Measurements from ENCODE around the gene C14orf119.

C14orf119 gene

GRCh38 chr14:23113431-23114119, 18.3 kb downstream of the C14orf119 start:
- Histone ChIP-seq H3K27ac (ENCODE audit: low read length, poor library complexity, severe bottlenecking) (no peak overlapping the region), H3K4me1 (ENCODE audit: control insufficient read depth, insufficient read depth, low read depth, low read length) (peaks cover 30% of the 10 kb centered on the region), H2BK120ac (ENCODE audit: low read depth, low read length) (peak overlapping the region; percentile 78), H2BK5ac (ENCODE audit: low read depth, low read length, poor library complexity, severe bottlenecking) (no peak overlapping the region), H3K9me3 (ENCODE audit: control insufficient read depth, low read length) (no peaks in the 10 kb centered on the region), H3K4me2 (ENCODE audit: low read length, poor library complexity, severe bottlenecking) (no peak overlapping the region), H3K79me1 (replicated peaks; ENCODE audit: low read length, poor library complexity, severe bottlenecking) (no peaks in the 10 kb centered on the region), H4K8ac (ENCODE audit: low read length) (peak overlapping the region; percentile 87), H3K9ac (ENCODE audit: low read length) (peak overlapping the region; percentile 52), H2AK5ac (ENCODE audit: low read length, severe bottlenecking) (peak overlapping the region; percentile 41), H3K27me3 (ENCODE audit: control insufficient read depth in 1 of 2, insufficient read depth in 1 of 2, low read length in 2 of 2) (peaks cover 3 to 4% of the 10 kb centered on the region in 2 experiments), H2BK12ac (ENCODE audit: low read length in 2 of 2) (peak overlapping the region in 1 of 2 experiments; percentile 70), H2BK15ac (ENCODE audit: low read depth, poor library complexity, severe bottlenecking) (peak overlapping the region; percentile 91), H3K4me3 (ENCODE audit: insufficient read depth in 1 of 2, low read depth in 1 of 2, low read length in 2 of 2) (no peak overlapping the region), H3K23ac (ENCODE audit: low read length in 2 of 2) (no peak overlapping the region), H4K91ac (ENCODE audit: low read length) (peak overlapping the region; percentile 78), H3K18ac (ENCODE audit: low read depth in 1 of 2, low read length in 2 of 2) (peak overlapping the region; percentile 13 to 80), H3K4ac (ENCODE audit: low read depth in 1 of 2, low read length in 2 of 2) (peak overlapping the region; percentile 49 to 73), H3K36me3 (ENCODE audit: control insufficient read depth in 1 of 2, insufficient read depth in 2 of 2, low read depth in 1 of 2, low read length in 2 of 2) (no peaks in the 10 kb centered on the region), H2AFZ (ENCODE audit: low read depth, low read length) (peak overlapping the region; percentile 3), H3K14ac (ENCODE audit: low read length in 2 of 2) (no peak overlapping the region)
- 85% methylated on average over 3 of the region's 10 CpGs for WGBS
- DNase-seq = peak; percentile 35

GRCh38 chr14:23114120-23114458, 18.8 kb downstream of the C14orf119 start:
- Histone ChIP-seq H3K27ac (ENCODE audit: low read length, poor library complexity, severe bottlenecking) (no peak overlapping the region), H3K18ac (ENCODE audit: low read depth in 1 of 2, low read length in 2 of 2) (peak overlapping the region; percentile 13 to 72)
- 77% methylated on average over 4 of the region's 5 CpGs for WGBS

DNA sequence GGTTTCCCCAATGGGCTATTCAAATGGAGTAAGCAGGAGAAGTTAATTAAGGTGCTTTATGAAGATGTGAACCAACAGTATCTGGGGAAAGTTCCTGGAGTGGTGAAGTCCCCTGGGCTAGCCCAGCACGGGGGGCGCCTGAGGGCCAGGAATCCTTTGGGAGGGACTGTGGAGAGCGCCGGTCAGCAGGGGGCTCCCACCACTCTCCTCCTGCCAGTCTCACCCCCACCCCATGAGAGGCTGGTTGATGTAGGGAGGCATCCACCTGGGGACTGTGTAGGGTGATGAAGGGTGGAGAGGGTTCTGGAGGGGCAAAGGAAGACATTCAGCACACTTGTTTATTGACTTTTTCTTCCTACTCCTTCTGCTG, 19.3 kb downstream of the C14orf119 start:
- Histone ChIP-seq H2BK120ac (ENCODE audit: low read depth, low read length) (peak overlapping the region; percentile 78), H3K4me3 (ENCODE audit: insufficient read depth in 1 of 2, low read depth in 1 of 2, low read length in 2 of 2) (peak overlapping the region in 1 of 2 experiments; percentile 42), H3K27me3 (ENCODE audit: control insufficient read depth in 1 of 2, insufficient read depth in 1 of 2, low read length in 2 of 2) (peaks cover 3 to 4% of the 10 kb centered on the region in 2 experiments), H3K23ac (ENCODE audit: low read length in 2 of 2) (no peak overlapping the region), H3K9ac (ENCODE audit: low read length) (peak overlapping the region; percentile 50), H2BK12ac (ENCODE audit: low read length in 2 of 2) (peak overlapping the region; percentile 82 to 88), H4K91ac (ENCODE audit: low read length) (no peak overlapping the region), H3K79me1 (replicated peaks; ENCODE audit: low read length, poor library complexity, severe bottlenecking) (no peaks in the 10 kb centered on the region), H2BK5ac (ENCODE audit: low read depth, low read length, poor library complexity, severe bottlenecking) (no peak overlapping the region), H2BK15ac (ENCODE audit: low read depth, poor library complexity, severe bottlenecking) (no peak overlapping the region), H4K8ac (ENCODE audit: low read length) (peak overlapping the region; percentile 59), H3K4me2 (ENCODE audit: low read length, poor library complexity, severe bottlenecking) (no peak overlapping the region), H3K27ac (ENCODE audit: low read length, poor library complexity, severe bottlenecking) (peak overlapping the region; percentile 17), H3K18ac (ENCODE audit: low read depth in 1 of 2, low read length in 2 of 2) (peak overlapping the region in 1 of 2 experiments; percentile 58), H3K14ac (ENCODE audit: low read length in 2 of 2) (no peak overlapping the region), H3K9me3 (ENCODE audit: control insufficient read depth, low read length) (no peaks in the 10 kb centered on the region), H3K4me1 (ENCODE audit: control insufficient read depth, insufficient read depth, low read depth, low read length) (peaks cover 30% of the 10 kb centered on the region), H3K36me3 (ENCODE audit: control insufficient read depth in 1 of 2, insufficient read depth in 2 of 2, low read depth in 1 of 2, low read length in 2 of 2) (no peaks in the 10 kb centered on the region), H2AK5ac (ENCODE audit: low read length, severe bottlenecking) (peak overlapping the region; percentile 29), H2AFZ (ENCODE audit: low read depth, low read length) (no peak overlapping the region), H3K4ac (ENCODE audit: low read depth in 1 of 2, low read length in 2 of 2) (peak overlapping the region; percentile 13 to 58)
- no peak for DNase-seq
- 60% methylated on average over 1 of the region's 4 CpGs for WGBS

More at GRCh38 chr14:23114120-23114458, 18.8 kb downstream of the C14orf119 start:
- peak overlapping the region; percentile 87 for H4K8ac ChIP-seq (ENCODE audit: low read length)
- H3K14ac ChIP-seq (ENCODE audit: low read length in 2 of 2) = peak overlapping the region in 1 of 2 experiments; percentile 6
- peak overlapping the region in 1 of 2 experiments; percentile 42 for H3K4me3 ChIP-seq (ENCODE audit: insufficient read depth in 1 of 2, low read depth in 1 of 2, low read length in 2 of 2)
- H2BK15ac ChIP-seq (ENCODE audit: low read depth, poor library complexity, severe bottlenecking) = no peak overlapping the region
- H3K4me2 ChIP-seq (ENCODE audit: low read length, poor library complexity, severe bottlenecking) = no peak overlapping the region
- H3K23ac ChIP-seq (ENCODE audit: low read length in 2 of 2) = no peak overlapping the region
- H3K27me3 ChIP-seq (ENCODE audit: control insufficient read depth in 1 of 2, insufficient read depth in 1 of 2, low read length in 2 of 2) = peaks cover 3 to 4% of the 10 kb centered on the region in 2 experiments
- no peak overlapping the region for H2AFZ ChIP-seq (ENCODE audit: low read depth, low read length)
- peak overlapping the region; percentile 78 for H4K91ac ChIP-seq (ENCODE audit: low read length)
- peak overlapping the region; percentile 50 for H3K9ac ChIP-seq (ENCODE audit: low read length)
- H2AK5ac ChIP-seq (ENCODE audit: low read length, severe bottlenecking) = peak overlapping the region; percentile 41
- peak overlapping the region; percentile 78 for H2BK120ac ChIP-seq (ENCODE audit: low read depth, low read length)
- DNase-seq = no peak
- peaks cover 30% of the 10 kb centered on the region for H3K4me1 ChIP-seq (ENCODE audit: control insufficient read depth, insufficient read depth, low read depth, low read length)
- peak overlapping the region; percentile 49 to 73 for H3K4ac ChIP-seq (ENCODE audit: low read depth in 1 of 2, low read length in 2 of 2)
- H2BK12ac ChIP-seq (ENCODE audit: low read length in 2 of 2) = peak overlapping the region; percentile 21 to 44
- H3K36me3 ChIP-seq (ENCODE audit: control insufficient read depth in 1 of 2, insufficient read depth in 2 of 2, low read depth in 1 of 2, low read length in 2 of 2) = no peaks in the 10 kb centered on the region
- no peaks in the 10 kb centered on the region for H3K79me1 ChIP-seq (replicated peaks; ENCODE audit: low read length, poor library complexity, severe bottlenecking)
- H2BK5ac ChIP-seq (ENCODE audit: low read depth, low read length, poor library complexity, severe bottlenecking) = no peak overlapping the region
- H3K9me3 ChIP-seq (ENCODE audit: control insufficient read depth, low read length) = no peaks in the 10 kb centered on the region

GRCh38 chr14:23115039-23115731, 19.9 kb downstream of the C14orf119 start:
- Histone ChIP-seq H3K4me2 (ENCODE audit: low read length, poor library complexity, severe bottlenecking) (no peak overlapping the region), H3K23ac (ENCODE audit: low read length in 2 of 2) (no peak overlapping the region), H3K9ac (ENCODE audit: low read length) (peak overlapping the region; percentile 62), H3K4me1 (ENCODE audit: control insufficient read depth, insufficient read depth, low read depth, low read length) (peaks cover 30% of the 10 kb centered on the region), H4K91ac (ENCODE audit: low read length) (peak overlapping the region; percentile 52), H2AFZ (ENCODE audit: low read depth, low read length) (no peak overlapping the region), H3K4ac (ENCODE audit: low read depth in 1 of 2, low read length in 2 of 2) (peak overlapping the region; percentile 25 to 32), H2BK12ac (ENCODE audit: low read length in 2 of 2) (peak overlapping the region; percentile 65 to 91), H3K14ac (ENCODE audit: low read length in 2 of 2) (no peak overlapping the region), H3K27me3 (ENCODE audit: control insufficient read depth in 1 of 2, insufficient read depth in 1 of 2, low read length in 2 of 2) (peaks cover 2 to 4% of the 10 kb centered on the region in 2 experiments), H4K8ac (ENCODE audit: low read length) (peak overlapping the region; percentile 72), H3K79me1 (replicated peaks; ENCODE audit: low read length, poor library complexity, severe bottlenecking) (no peaks in the 10 kb centered on the region), H3K9me3 (ENCODE audit: control insufficient read depth, low read length) (no peaks in the 10 kb centered on the region), H3K27ac (ENCODE audit: low read length, poor library complexity, severe bottlenecking) (peak overlapping the region; percentile 7), H2AK5ac (ENCODE audit: low read length, severe bottlenecking) (peak overlapping the region; percentile 86), H2BK120ac (ENCODE audit: low read depth, low read length) (no peak overlapping the region), H2BK15ac (ENCODE audit: low read depth, poor library complexity, severe bottlenecking) (peak overlapping the region; percentile 68), H3K36me3 (ENCODE audit: control insufficient read depth in 1 of 2, insufficient read depth in 2 of 2, low read depth in 1 of 2, low read length in 2 of 2) (no peaks in the 10 kb centered on the region), H3K18ac (ENCODE audit: low read depth in 1 of 2, low read length in 2 of 2) (peak overlapping the region; percentile 58 to 75), H3K4me3 (ENCODE audit: insufficient read depth in 1 of 2, low read depth in 1 of 2, low read length in 2 of 2) (peak overlapping the region in 1 of 2 experiments; percentile 42), H2BK5ac (ENCODE audit: low read depth, low read length, poor library complexity, severe bottlenecking) (no peak overlapping the region)
- 41% methylated on average over 10 of the region's 10 CpGs for WGBS
- DNase-seq = peak; percentile 95
